Measurements from ENCODE around the gene FRS3. TPM values are rescaled to one million over a fixed set of nuclear protein-coding genes. Genes with fewer than 3 reads are reported as not detected.
A peak's percentile ranks its signal among the peaks of the same experiment; 100 is the strongest.
"Not testable (repeated sequence)": the region's sequence is repeated elsewhere in the genome, so short reads cannot be mapped to it uniquely, and the experiment has no call there.

Gene FRS3
- total RNA-seq, 1 donor from 2014 or later = 5.3 TPM

DNA sequence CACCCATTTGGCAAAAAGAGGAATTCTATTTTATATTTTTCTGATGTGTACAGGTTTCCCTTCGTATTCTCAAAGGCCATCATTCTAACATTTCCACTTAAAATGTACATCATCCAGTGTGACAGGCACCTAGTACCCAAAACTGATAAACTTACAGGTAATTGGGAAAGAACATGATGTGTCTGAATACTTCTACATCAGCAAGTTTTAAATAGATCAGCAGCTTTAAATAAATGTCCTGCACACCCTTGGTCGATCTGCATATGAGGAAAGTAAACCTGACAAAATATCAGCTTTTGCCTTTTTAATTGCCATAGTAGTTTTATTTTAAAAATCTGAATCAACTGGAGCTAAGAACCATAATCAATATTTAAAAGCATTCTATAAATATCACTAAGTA lies 34.3 kb upstream of the FRS3 start:
- Histone ChIP-seq H3K36me3 (no peaks in the 10 kb centered on the region), H3K27ac (replicated peaks) (peak overlapping the region; percentile 57), H3K4me3 (no peak overlapping the region), H3K9me3 (replicated peaks) (no peaks in the 10 kb centered on the region), H3K27me3 (ENCODE audit: low read depth) (no peaks in the 10 kb centered on the region), H3K4me1 (peaks cover 25% of the 10 kb centered on the region)
- DNase-seq = no peak
- no peak for TF ChIP-seq CTCF (IDR thresholded peaks at IDR 0.05; ENCODE audit: borderline replicate concordance)
- intact Hi-C loops (cut with micrococcal nuclease) = no loop called here

DNA sequence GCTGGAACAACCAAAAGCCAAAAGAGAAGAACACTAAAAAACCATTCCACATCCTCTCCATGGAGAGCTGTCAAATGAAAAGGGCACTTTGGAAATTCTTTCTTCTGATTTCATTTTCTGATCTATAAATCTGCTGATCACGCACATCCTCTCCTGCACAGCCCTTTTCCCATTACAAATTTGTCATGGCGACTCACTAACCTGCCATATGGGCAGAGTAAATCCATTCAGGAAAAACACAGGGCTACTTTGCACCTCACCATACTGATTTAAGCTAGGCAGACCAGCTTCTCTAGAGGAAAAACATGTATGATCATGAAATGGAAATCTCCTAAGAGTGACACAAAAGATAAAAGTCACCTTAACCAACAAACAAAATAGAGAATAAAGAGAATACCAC lies 33.8 kb upstream of the FRS3 start:
- intact Hi-C loops (cut with micrococcal nuclease) = no loop called here
- DNase-seq = no peak
- Histone ChIP-seq H3K36me3 (no peaks in the 10 kb centered on the region), H3K9me3 (replicated peaks) (no peaks in the 10 kb centered on the region), H3K27me3 (ENCODE audit: low read depth) (no peaks in the 10 kb centered on the region), H3K4me3 (no peak overlapping the region), H3K27ac (replicated peaks) (peak overlapping the region; percentile 57), H3K4me1 (peaks cover 25% of the 10 kb centered on the region)
- TF ChIP-seq CTCF (IDR thresholded peaks at IDR 0.05; ENCODE audit: borderline replicate concordance) = no peak

DNA sequence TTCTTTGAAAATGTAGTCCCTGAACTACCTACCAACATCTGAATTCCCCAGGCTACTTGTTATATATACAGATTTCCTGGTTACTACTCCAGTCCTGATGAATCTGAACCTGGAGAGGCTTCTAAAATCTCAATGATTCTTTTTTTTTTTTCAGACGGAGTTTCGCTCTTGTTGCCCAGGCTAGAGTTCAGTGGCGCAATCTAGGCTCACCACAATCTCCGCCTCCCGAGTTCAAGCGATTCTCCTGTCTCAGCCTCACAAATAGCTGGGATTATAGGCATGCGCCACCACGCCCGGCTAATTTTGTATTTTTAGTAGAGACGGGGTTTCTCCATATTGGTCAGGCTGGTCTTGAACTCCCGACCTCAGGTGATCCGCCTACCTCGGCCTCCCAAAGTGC lies 32.2 kb upstream of the FRS3 start:
- H3K4me3 ChIP-seq; H3K36me3 ChIP-seq; H3K27me3 ChIP-seq (ENCODE audit: low read depth); H3K9me3 ChIP-seq (replicated peaks); H3K27ac ChIP-seq (replicated peaks); DNase-seq; intact Hi-C loops (cut with micrococcal nuclease): not testable (repeated sequence)
- peaks cover 25% of the 10 kb centered on the region for H3K4me1 ChIP-seq

- no peak for TF ChIP-seq CTCF (IDR thresholded peaks at IDR 0.05; ENCODE audit: borderline replicate concordance)
- Histone ChIP-seq H3K27ac (replicated peaks) (no peak overlapping the region), H3K4me1 (peaks cover 22% of the 10 kb centered on the region), H3K4me3 (no peak overlapping the region), H3K27me3 (ENCODE audit: low read depth) (no peaks in the 10 kb centered on the region), H3K36me3 (peaks cover 7% of the 10 kb centered on the region), H3K9me3 (replicated peaks) (no peaks in the 10 kb centered on the region)
- intact Hi-C loops (cut with micrococcal nuclease) = no loop called here
- no peak for DNase-seq
Observed at GRCh38 chr6:41811095-41811494, 31.4 kb upstream of the FRS3 start.

GRCh38 chr6:41805830-41806774 lies 26.4 kb upstream of the FRS3 start:
- H3K9me3 ChIP-seq (replicated peaks) = no peaks in the 10 kb centered on the region
- DNase-seq = no peak
- intact Hi-C loops (cut with micrococcal nuclease) = no loop called here

More at GRCh38 chr6:41805830-41806774, 26.4 kb upstream of the FRS3 start:
- Histone ChIP-seq H3K4me3 (no peak overlapping the region), H3K27me3 (ENCODE audit: low read depth) (no peaks in the 10 kb centered on the region), H3K36me3 (peaks cover 16% of the 10 kb centered on the region), H3K27ac (replicated peaks) (no peak overlapping the region), H3K4me1 (peaks cover 9% of the 10 kb centered on the region)
- no peak for TF ChIP-seq CTCF (IDR thresholded peaks at IDR 0.05; ENCODE audit: borderline replicate concordance)

Measured in left ventricle myocardium inferior (tissue), 1 donor.